IMR-90 (cell line): Measurements from ENCODE around the gene ONECUT2. TPM values are rescaled to one million over a fixed set of nuclear protein-coding genes. Genes with fewer than 3 reads are reported as not detected.

Source experiments
- ATAC-seq: fragments of 200-7000 bp; cut with Tn5 transposase; 2 replicates; pipeline ENCODE4 v1.9.1; 2020; ENCODE audit warnings: low read depth, mild to moderate bottlenecking, moderate library complexity
- BruUV-seq: library from RNA; stranded (reverse); fragments of 400-500 nt; replicated peaks from 2 replicates; lab custom pipeline; 2021; lab: Mats Ljungman, UMichigan
- CTCF ChIA-PET: fragments of 300-600 bp; formaldehyde crosslinking; extraction: SDS; loops from one replicate; lab custom pipeline; 2021; ENCODE audit warnings: antibody characterized with exemption; lab: Yijun Ruan, JAX
- POLR2A ChIA-PET: fragments of 300-600 bp; sonication (Branson Sonifier 250); formaldehyde crosslinking; loops from one replicate; lab custom pipeline; 2022; ENCODE audit warnings: antibody characterized with exemption; ENCODE audit not compliant: unreplicated experiment; lab: Charles Lee
- DNase-seq: peaks from one replicate; pipeline ENCODE4 v3.0.0; 2013
- H2AFZ ChIP-seq: replicated peaks from 2 replicates; pipeline ENCODE3; 2013; ENCODE audit warnings: low read length, mild to moderate bottlenecking; ENCODE audit not compliant: poor library complexity
- H2AK5ac ChIP-seq: 2 replicates; pipeline ENCODE4 v1.6.1; 2013; ENCODE audit warnings: low read depth, low read length, inconsistent platforms
- H2AK9ac ChIP-seq: replicated peaks from 2 replicates; pipeline ENCODE3; 2013; ENCODE audit warnings: mild to moderate bottlenecking, low read depth, low read length, moderate library complexity; ENCODE audit not compliant: poor library complexity
- H2BK120ac ChIP-seq: 2 replicates; pipeline ENCODE4 v1.6.1; 2013; ENCODE audit warnings: low read depth, low read length, inconsistent platforms
- H2BK15ac ChIP-seq: 3 replicates; pipeline ENCODE4 v1.6.1; 2013; ENCODE audit warnings: low read depth, low read length, inconsistent platforms
- H2BK20ac ChIP-seq: 2 replicates; pipeline ENCODE4 v1.6.1; 2013; ENCODE audit warnings: low read depth, mild to moderate bottlenecking, inconsistent platforms, low read length, moderate library complexity
- H2BK5ac ChIP-seq: 2 replicates; pipeline ENCODE4 v1.6.1; 2013; ENCODE audit warnings: mild to moderate bottlenecking, low read depth, low read length, inconsistent platforms; ENCODE audit not compliant: poor library complexity, severe bottlenecking
- H3K14ac ChIP-seq: replicated peaks from 2 replicates; pipeline ENCODE4 v1.6.1; 2013; ENCODE audit warnings: low read depth, low read length, inconsistent platforms
- H3K18ac ChIP-seq: 2 replicates; pipeline ENCODE4 v1.6.1; 2013; ENCODE audit warnings: low read depth, low read length, control low read depth
- H3K23ac ChIP-seq: 2 replicates; pipeline ENCODE4 v1.6.1; 2013; ENCODE audit warnings: low read depth, low read length, inconsistent platforms
- H3K27ac ChIP-seq: 2 replicates; pipeline ENCODE4 v1.5.1; 2013; ENCODE audit warnings: mild to moderate bottlenecking, control low read depth, low read length; ENCODE audit not compliant: insufficient read depth
- H3K27me3 ChIP-seq: 2 replicates; pipeline ENCODE4 v1.6.1; 2013; ENCODE audit warnings: low read length; ENCODE audit not compliant: control insufficient read depth, insufficient read depth
- H3K36me3 ChIP-seq: 2 replicates; pipeline ENCODE4 v1.6.1; 2013; ENCODE audit warnings: low read length, mixed read lengths; ENCODE audit not compliant: control insufficient read depth, insufficient read depth
- H3K4ac ChIP-seq: 2 replicates; pipeline ENCODE4 v1.6.1; 2013; ENCODE audit warnings: low read depth, low read length, inconsistent platforms
- H3K4me1 ChIP-seq: 2 replicates; pipeline ENCODE4 v1.6.1; 2013; ENCODE audit warnings: low read length, mixed read lengths; ENCODE audit not compliant: control insufficient read depth, insufficient read depth
- H3K4me2 ChIP-seq: 2 replicates; pipeline ENCODE4 v1.6.1; 2013; ENCODE audit warnings: low read depth, mild to moderate bottlenecking, control low read depth, low read length, moderate library complexity
- H3K4me3 ChIP-seq: 2 replicates; pipeline ENCODE4 v1.5.1; 2013; ENCODE audit warnings: low read depth, mild to moderate bottlenecking, control low read depth, low read length, moderate library complexity; ENCODE audit not compliant: insufficient read depth
- H3K56ac ChIP-seq: 2 replicates; pipeline ENCODE4 v1.6.1; 2013; ENCODE audit warnings: low read length, inconsistent platforms; ENCODE audit not compliant: insufficient read depth; ENCODE audit errors: extremely low read depth
- H3K79me1 ChIP-seq, 2 experiments: 2 replicates each; pipeline ENCODE4 v1.6.1; 2013; ENCODE audit warnings: low read length in 2 of 2, inconsistent platforms in 1 of 2, low read depth in 1 of 2
- H3K9ac ChIP-seq: 2 replicates; pipeline ENCODE4 v1.6.1; 2013; ENCODE audit warnings: low read depth, low read length, control low read depth
- H3K9me1 ChIP-seq: 2 replicates; pipeline ENCODE4 v1.6.1; 2013; ENCODE audit warnings: low read length, inconsistent platforms; ENCODE audit not compliant: insufficient read depth
- H3K9me3 ChIP-seq: 2 replicates; pipeline ENCODE4 v1.6.1; 2013; ENCODE audit warnings: low read length; ENCODE audit not compliant: control insufficient read depth, insufficient read depth
- H4K20me1 ChIP-seq: 2 replicates; pipeline ENCODE4 v1.6.1; 2013; ENCODE audit warnings: low read length, inconsistent platforms; ENCODE audit not compliant: insufficient read depth
- H4K5ac ChIP-seq: 2 replicates; pipeline ENCODE4 v1.6.1; 2013; ENCODE audit warnings: mild to moderate bottlenecking, low read depth, low read length, control low read depth
- H4K8ac ChIP-seq, 2 experiments: 2 replicates each; pipeline ENCODE4 v1.6.1; 2013; ENCODE audit warnings: low read depth in 2 of 2, low read length in 2 of 2, control low read depth in 1 of 2, inconsistent platforms in 1 of 2
- H4K91ac ChIP-seq: 2 replicates; pipeline ENCODE4 v1.6.1; 2013; ENCODE audit warnings: low read depth, low read length, inconsistent platforms; ENCODE audit not compliant: insufficient read depth
- CEBPB ChIP-seq: IDR thresholded peaks from 2 replicates; pipeline ENCODE4 v1.6.1; 2012; ENCODE audit warnings: low read depth, low read length, improper control_type of control experiment
- CHD1 ChIP-seq: IDR thresholded peaks from 2 replicates; pipeline ENCODE4 v1.6.1; 2012; ENCODE audit warnings: low read depth, low read length, improper control_type of control experiment
- CTCF ChIP-seq: conservative IDR thresholded peaks from 2 replicates; pipeline ENCODE4 v1.5.1; 2012; ENCODE audit warnings: mild to moderate bottlenecking, low read depth, low read length, improper control_type of control experiment
- FOS ChIP-seq: fragments of 150-350 bp; IDR thresholded peaks from 2 replicates; pipeline ENCODE4 v1.6.1; 2016; ENCODE audit warnings: low read depth, low read length
- MAFK ChIP-seq: IDR thresholded peaks from 2 replicates; pipeline ENCODE4 v1.6.1; 2012; ENCODE audit warnings: low read depth, low read length, improper control_type of control experiment
- POLR2A ChIP-seq: IDR thresholded peaks from 2 replicates; pipeline ENCODE4 v1.6.1; 2012; ENCODE audit warnings: mild to moderate bottlenecking, low read depth, low read length
- RAD21 ChIP-seq: IDR thresholded peaks from 2 replicates; pipeline ENCODE4 v1.6.1; 2012; ENCODE audit warnings: low read length, improper control_type of control experiment
- RCOR1 ChIP-seq: IDR thresholded peaks from 2 replicates; pipeline ENCODE4 v1.6.1; 2012; ENCODE audit warnings: mild to moderate bottlenecking, low read length, improper control_type of control experiment; ENCODE audit not compliant: insufficient replicate concordance
- SMC3 ChIP-seq: fragments of 150-350 bp; IDR thresholded peaks from 2 replicates; pipeline ENCODE4 v1.6.1; 2016; ENCODE audit warnings: low read depth, mild to moderate bottlenecking, antibody characterized with exemption, low read length, moderate library complexity
- WGBS, 2 experiments: methylation state at CpG; one replicate each; pipeline versions ENCODE4 v1.1.5 to v1.1.7; 2013; ENCODE audit warnings: missing lambda C conversion rate in 2 of 2; ENCODE audit not compliant: insufficient read length in 1 of 2; ENCODE audit errors: extremely low coverage in 2 of 2; 5-methylcytosine and 5-hydroxymethylcytosine counted together
- dilution Hi-C: fragments of 300-500 bp; cut with HindIII; formaldehyde crosslinking; loops from one replicate; pipeline ENCODE4 v1.14.3; 2018; ENCODE audit warnings: low sequenced_read_pairs; ENCODE audit not compliant: unreplicated experiment
- in situ Hi-C: fragments of 300-500 bp; cut with MboI; formaldehyde crosslinking; loops from 3 replicates; pipeline ENCODE4 v1.14.3; 2019; ENCODE audit warnings: low sequenced_read_pairs, inconsistent platforms, mixed read lengths
- intact Hi-C: fragments of 100-400 bp; cut with micrococcal nuclease; formaldehyde crosslinking; loops from 2 replicates; pipeline ENCODE4 v1.10.0; 2022
- polyA plus RNA-seq, 3 experiments: library from polyadenylated mRNA; depleted of rRNA; stranded (reverse); fragments of >200 nt; gene quantifications; 2 replicates each; pipeline ENCODE4 v1.2.3, GENCODE V29; 2012; ENCODE audit warnings: low replicate concordance in 1 of 3
- total RNA-seq: library from RNA; depleted of rRNA; stranded (reverse); fragments of >200 nt; gene quantifications from 2 replicates; pipeline ENCODE4 v1.2.3, GENCODE V29; 2012

ONECUT2 gene
- total and polyA plus RNA-seq, 2 of the 4 experiments (the other 2 are of a cell fraction), result under 0.01 to 0.02 TPM

GRCh38 chr18:57429167-57430078 is 5.8 kb upstream of the ONECUT2 start:
- Histone ChIP-seq H4K20me1 (no peaks in the 10 kb centered on the region), H3K4me3 (no peak overlapping the region), H2BK15ac (no peak overlapping the region), H2BK5ac (no peak overlapping the region), H3K9ac (no peak overlapping the region), H2AK9ac (no peak overlapping the region), H3K36me3 (no peaks in the 10 kb centered on the region), H3K4ac (no peak overlapping the region), H3K14ac (no peak overlapping the region), H3K23ac (no peak overlapping the region), H3K27me3 (peaks cover 73% of the 10 kb centered on the region), H2BK20ac (no peak overlapping the region), H3K4me1 (no peaks in the 10 kb centered on the region), H2BK120ac (no peak overlapping the region), H3K79me1 (no peaks in the 10 kb centered on the region), H3K9me3 (peaks cover 14% of the 10 kb centered on the region), H3K56ac (no peak overlapping the region), H3K4me2 (no peak overlapping the region; the same call in 1 of the 2 replicates), H2AK5ac (no peak overlapping the region), H4K8ac (no peak overlapping the region), H4K91ac (no peak overlapping the region), H2AFZ (no peak overlapping the region), H3K27ac (no peak overlapping the region), H3K18ac (no peak overlapping the region), H4K5ac (no peak overlapping the region), H3K9me1 (no peaks in the 10 kb centered on the region)
- CTCF ChIA-PET, result interaction anchor here (0.7 kb wide), 1 partner anchor 609 kb away, joined by 3 read pairs; no protein-coding TSS in a partner anchor
- POLR2A ChIA-PET, result no interaction called here
- no CpG with 5 or more reads among the region's 22 CpGs for WGBS, 2 experiments
- ATAC-seq, result no peak
- intact Hi-C loops (no loop called here), in situ Hi-C loops (no loop called here), dilution Hi-C loops (no loop called here)
- TF ChIP-seq CTCF, result no peak
- TF ChIP-seq MAFK, result no peak
- TF ChIP-seq RCOR1, result no peak
- TF ChIP-seq CEBPB, result no peak
- no peak for TF ChIP-seq FOS
- no peak for TF ChIP-seq POLR2A
- no peak for TF ChIP-seq SMC3
- TF ChIP-seq RAD21, result no peak
- TF ChIP-seq CHD1, result no peak
- no peak for DNase-seq
- BruUV-seq, result no TSS peak
